D341Med (cell line): ENCODE results near the gene TULP4.
A peak's percentile ranks its signal among the peaks of the same experiment; 100 is the strongest.
"Not testable (repeated sequence)": the region's sequence is repeated elsewhere in the genome, so short reads cannot be mapped to it uniquely, and the experiment has no call there.

Experiments
- DNase-seq: peaks from one replicate; pipeline ENCODE4 v3.0.0; 2012; ENCODE audit warnings: low spot score

The TULP4 gene

DNA sequence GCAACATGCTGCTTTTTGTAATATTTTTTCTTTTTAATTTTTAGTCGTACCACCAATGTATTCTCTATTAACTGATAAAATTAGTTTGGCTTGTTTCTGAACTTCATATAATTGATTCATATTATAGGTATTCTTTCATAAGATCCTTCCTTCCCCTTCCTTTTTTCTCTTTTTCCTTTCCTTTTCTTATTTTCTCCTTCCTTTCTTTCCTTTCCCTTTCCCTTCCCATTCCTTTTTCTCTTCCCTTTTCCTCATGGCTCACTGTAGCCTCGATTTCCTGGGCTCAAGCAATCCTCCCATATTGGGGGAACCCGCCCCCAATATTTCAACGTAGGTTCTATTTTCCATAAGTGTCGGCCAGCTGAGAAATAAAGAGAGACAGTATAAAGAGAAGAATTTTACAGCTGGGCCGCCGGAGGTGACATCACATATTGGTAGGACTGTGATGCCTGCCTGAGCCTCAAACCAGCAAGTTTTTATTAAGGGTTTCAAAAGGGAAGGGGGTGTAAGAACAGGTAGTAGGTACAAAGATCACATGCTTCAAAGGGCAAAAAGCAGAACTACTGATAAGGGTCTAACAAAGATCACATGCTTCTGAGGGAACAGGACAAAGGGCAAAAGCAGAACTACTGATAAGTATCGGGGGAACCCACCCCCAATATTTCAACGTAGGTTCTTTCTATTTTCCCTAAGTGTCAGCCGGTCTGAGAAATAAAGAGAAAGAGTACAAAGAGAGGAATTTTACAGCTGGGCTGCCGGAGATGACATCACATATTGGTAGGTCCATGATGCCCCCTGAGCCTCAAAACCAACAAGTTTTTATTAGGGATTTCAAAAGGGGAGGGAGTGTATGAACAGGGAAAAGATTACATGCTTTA lies 16.1 kb upstream of the TULP4 start:
- not testable (repeated sequence) for DNase-seq

DNA sequence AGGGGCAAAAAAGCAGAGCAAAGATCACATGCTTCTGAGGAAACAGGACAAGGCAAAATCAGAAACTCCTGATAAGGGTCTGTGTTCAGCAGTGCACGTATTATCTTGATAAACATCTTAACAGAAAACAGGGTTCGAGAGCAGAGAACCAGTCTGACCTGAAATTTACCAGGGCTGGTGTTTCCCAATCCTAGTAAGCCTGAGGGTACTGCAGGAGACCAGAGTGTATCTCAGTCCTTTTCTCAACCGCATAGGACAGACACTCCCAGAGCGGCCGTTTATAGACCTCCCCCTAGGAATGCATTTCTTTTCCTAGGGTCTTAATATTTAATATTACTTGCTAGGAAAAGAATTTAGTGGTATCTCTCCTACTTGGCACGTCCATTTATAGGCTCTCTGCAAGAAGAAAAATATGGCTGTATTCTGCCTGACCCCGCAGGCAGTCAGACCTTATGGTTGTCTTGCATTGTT lies 15.4 kb upstream of the TULP4 start:
- DNase-seq = not testable (repeated sequence)

GRCh38 chr6:158297657-158298056 lies 14.6 kb upstream of the TULP4 start:
- not testable (repeated sequence) for DNase-seq

DNA sequence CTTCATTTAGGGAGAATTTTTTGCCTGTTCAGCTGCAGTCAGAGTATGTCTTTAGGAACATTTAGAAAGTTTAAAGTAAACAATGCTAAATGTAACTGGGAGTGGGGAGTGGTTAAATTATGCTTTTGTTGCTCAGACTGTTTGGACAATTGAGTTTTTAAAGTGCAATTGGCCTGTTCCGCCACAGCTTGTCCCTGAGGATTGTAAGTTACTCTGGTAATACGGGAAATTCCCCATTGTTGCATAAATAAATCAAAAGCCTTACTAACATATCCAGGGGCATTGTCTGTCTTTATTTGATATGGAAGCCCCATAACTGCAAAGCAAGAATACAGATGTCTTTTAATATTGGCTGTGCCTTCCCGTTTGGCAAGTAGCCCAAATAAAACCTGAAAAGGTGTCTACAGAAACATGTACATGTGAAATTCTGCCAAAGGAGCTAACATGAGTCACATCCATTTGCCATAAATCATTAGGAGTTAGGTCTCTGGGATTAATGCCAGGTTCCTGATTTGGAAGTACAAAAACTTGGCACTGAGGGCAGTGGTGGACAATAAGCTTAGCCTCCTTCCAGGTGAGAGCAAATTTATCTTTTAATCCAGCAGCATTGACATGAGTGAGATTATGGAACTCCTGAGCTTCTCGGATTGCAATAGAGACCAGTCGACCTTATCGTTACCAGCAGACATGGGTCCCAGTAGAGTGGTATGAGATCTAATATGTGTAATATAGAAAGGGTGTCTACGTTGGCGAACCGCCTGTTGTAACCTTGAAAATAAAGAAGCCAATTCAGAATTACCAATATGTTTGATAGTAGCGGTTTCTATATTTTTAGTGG lies 11.7 kb upstream of the TULP4 start:
- not testable (repeated sequence) for DNase-seq

- not testable (repeated sequence) for DNase-seq
Observed at GRCh38 chr6:158301561-158301960, 10.7 kb upstream of the TULP4 start.

- DNase-seq = not testable (repeated sequence)
Observed at GRCh38 chr6:158302195-158302796, 10.0 kb upstream of the TULP4 start.

GRCh38 chr6:158303210-158303731 lies 9.0 kb upstream of the TULP4 start:
- no peak for DNase-seq

- no peak for DNase-seq
Observed at GRCh38 chr6:158304254-158304653, 8.0 kb upstream of the TULP4 start.

DNA sequence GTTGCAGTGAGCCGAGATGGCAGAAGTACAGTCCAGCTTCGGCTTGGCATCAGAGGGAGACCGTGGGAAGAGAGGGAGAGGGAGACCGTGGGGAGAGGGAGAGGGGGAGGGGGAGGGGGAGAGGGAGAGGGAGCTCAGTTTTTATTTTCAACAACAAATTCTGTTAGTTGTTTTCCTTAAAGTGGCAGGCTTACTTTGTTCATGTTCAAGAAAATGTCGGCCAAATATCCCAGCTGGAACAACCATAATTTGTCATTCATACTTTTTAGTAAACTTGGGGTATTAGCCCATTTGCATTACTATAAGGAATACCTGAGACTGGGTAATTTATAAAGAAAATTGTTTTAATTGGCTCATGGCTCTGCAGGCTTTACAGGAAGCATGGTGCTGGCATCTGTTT lies 2.5 kb upstream of the TULP4 start:
- no peak for DNase-seq

DNA sequence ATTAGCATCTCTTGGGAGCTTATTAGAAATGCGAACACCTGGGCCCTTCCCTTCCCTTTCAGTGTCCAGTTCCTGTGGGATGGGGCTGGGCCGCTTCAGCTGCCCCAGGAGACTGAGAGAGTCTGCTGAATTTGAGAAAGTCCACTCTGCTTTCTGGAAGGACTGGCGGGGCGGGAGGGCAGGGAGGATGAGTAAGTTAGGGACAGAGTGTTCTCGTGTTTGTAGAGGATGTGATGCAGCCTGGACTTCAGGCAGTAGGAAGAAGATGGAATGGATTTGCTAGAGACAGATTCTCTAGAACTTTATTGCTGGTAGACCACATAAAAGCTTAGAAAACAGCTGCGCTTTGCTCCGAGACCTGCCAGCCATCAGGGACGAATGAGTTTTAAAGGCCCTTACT lies 1.1 kb upstream of the TULP4 start:
- DNase-seq = no peak

DNA sequence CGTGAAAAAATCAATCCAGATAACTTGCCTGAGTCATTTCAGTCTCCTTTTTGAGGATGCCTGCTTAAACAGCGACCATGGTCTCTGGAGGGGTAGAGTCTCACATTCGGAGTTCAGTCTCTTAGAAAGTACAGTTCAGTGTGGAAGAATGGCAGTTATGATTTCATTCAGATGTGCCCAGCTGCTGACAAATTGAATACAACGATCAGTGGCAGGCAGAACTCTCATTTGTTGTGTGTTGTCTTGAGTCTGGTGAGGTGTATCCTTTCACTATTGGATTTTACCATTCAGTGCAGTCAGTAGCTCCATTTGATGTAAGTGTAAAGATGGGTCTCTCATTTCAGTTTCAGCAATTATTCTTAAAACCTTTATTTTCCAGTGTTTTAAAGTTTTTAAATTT lies 639 bp upstream of the TULP4 start:
- no peak for DNase-seq

GRCh38 chr6:158312672-158313397 lies 570 bp downstream of the TULP4 start:
- peak; percentile 77 for DNase-seq

DNA sequence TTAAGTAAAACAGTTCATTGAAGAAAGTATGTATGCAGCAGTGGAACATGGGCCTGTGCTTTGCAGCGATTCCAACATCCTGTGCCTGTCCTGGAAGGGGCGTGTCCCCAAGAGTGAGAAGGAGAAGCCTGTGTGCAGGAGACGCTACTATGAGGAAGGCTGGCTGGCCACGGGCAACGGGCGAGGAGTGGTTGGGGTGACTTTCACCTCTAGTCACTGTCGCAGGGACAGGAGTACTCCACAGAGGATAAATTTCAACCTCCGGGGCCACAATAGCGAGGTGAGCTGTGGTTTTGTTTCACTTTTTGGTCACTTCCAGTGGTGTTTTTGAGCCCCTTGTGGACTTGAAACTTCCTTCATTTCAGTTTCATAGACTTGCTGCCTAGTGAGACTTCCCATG lies 1.7 kb downstream of the TULP4 start:
- no peak for DNase-seq

DNA sequence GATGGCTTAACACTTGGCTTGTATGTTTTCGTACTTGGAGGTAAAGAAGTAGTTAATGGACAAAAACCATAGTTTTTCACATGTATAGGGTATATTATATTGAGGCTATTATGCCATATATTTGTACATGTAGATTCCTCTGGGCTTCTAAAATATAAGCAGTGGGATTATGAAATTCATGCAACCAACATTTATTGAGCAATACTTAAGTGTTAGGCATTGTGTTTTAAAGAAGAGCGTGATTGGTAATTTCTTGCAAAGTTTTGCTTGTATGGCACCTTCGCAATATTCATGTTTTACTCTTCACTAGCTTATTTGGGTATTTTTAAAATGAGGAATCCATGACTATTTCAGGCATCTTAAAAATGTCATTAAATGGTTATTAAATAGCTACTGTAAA lies 2.5 kb downstream of the TULP4 start:
- DNase-seq = no peak

- DNase-seq = no peak
Observed at GRCh38 chr6:158316022-158316421, 3.8 kb downstream of the TULP4 start.

- DNase-seq = no peak
Observed at GRCh38 chr6:158321960-158322359, 9.7 kb downstream of the TULP4 start.

GRCh38 chr6:158322400-158322723 lies 10.1 kb downstream of the TULP4 start:
- no peak for DNase-seq

GRCh38 chr6:158322724-158323560 lies 10.7 kb downstream of the TULP4 start:
- DNase-seq = no peak

DNA sequence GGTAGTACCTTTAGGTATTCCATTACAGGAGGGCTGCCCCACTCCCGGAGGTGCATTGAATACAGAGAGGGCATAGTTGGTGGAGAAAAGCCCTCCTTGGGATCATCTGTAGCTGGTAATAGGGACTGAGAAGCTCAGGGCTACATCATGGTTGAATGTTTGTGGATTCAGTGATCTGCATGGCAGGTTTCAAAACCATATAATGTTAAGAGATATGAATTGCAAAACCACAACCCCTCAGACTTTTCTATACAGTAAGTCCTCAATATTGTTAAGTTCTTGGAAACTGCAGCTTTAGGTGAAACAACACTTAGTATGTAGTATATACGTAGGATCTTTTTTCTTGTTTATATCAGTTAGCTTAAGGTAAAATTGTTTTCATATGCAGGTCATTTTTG lies 11.3 kb downstream of the TULP4 start:
- DNase-seq = no peak

DNA sequence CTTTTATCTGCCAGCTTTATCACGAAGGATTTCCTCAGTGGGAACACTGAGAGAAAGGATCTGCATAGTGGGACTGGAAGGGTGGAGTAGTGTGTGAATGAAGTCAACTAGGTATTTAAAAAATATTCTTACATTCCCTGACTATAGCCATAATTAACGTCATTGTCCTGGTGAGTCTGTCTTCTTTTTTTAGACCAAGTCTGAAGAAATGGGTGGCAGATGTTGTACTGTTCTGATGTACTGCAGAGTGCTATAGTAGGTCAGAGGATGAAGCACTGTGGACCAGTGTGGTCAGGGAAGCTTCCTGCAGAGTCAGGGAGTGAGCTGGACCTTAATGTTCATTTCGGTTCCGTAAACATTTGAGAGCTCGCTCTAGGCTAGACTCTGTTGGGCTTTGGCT lies 11.9 kb downstream of the TULP4 start:
- no peak for DNase-seq

DNA sequence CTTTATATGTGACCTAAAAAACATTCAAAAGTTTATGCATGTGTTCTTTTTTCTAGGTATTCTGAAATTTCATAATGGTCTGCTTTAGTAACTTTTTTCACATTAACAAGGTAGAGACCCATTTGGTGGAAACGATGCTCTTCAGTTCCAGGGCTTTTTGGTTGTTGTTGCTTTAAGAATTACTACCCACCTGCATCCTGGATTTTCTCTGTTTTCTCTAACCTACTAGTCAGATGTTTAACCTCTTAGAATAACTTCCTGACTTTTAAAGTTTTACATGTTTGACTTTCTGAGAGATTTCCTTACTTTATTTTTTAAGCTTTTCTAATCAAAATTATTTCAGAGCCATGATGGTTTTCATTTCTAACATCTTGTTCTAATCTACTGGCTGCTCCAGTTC lies 14.9 kb downstream of the TULP4 start:
- DNase-seq = no peak
